Tongue (tissue), 2 donors: ENCODE measurements around the gene GUCA2B. TPM values are rescaled to one million over a fixed set of nuclear protein-coding genes. Genes with fewer than 3 reads are reported as not detected.

Source experiments
- DNase-seq: peaks from one replicate; pipeline ENCODE4 v3.0.0-alpha.2; 2015
- total RNA-seq: library from RNA; depleted of rRNA; stranded (reverse); fragments of >200 nt; gene quantifications from one replicate; pipeline ENCODE4 v1.2.3, GENCODE V29; 2014

GUCA2B gene
- total RNA-seq: not detected

DNA sequence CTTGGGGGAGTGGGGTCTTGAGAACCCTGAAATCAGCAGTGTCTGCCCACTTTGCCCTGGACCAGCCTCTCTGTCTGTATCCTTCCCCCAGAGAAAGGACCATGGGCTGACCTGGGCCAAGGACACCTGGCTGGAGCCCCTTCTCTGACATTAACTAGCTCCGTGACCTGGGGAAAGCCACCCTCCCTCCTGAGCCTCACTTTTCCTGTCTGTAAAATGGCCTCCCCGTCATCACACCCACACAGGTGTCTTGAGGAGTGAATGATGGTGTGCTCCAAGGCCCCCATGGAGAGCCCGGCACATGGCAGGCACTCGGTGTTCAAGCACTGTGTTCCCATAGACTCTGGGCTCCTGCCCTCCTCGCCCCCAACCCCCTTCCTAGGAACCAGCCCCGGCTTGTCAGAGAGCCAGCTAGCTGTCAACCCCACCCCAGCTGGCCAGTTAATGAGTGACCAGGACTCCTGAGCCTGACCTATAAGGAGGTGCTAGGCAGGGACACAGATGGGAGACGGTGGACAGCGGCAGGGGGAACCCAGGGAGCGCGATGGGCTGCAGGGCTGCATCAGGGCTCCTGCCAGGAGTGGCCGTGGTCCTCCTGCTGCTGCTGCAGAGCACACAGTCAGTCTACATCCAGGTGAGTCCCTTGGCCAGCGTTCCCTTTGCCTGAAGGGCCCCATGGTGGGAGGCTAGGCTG is at the start of gene GUCA2B:
Gene GUCA2B (plus strand): TSS at position 504 of the 694 bp plus-strand sequence. CDS start 41 bp downstream, at position 545.
- no peak for DNase-seq

DNA sequence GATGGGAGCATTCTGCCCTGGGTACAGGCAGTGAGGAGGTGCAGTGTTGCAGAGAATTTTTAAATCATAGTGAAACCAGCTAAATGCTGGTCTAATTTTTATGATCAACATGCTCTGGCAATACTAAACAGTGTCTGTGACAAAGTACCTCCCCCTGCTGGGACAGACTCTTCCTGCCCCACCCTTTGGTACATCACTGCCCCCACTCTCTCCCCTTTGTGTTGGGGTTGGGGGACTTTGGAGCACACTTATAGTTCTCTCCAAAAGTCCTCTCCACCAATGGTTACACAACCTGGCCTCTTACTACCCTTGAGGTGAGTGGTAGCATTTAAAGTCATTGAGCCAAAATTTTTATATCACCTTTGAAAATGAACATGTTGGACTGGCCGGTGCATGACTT is 48.2 kb upstream of the GUCA2B start:
- DNase-seq: no peak

DNA sequence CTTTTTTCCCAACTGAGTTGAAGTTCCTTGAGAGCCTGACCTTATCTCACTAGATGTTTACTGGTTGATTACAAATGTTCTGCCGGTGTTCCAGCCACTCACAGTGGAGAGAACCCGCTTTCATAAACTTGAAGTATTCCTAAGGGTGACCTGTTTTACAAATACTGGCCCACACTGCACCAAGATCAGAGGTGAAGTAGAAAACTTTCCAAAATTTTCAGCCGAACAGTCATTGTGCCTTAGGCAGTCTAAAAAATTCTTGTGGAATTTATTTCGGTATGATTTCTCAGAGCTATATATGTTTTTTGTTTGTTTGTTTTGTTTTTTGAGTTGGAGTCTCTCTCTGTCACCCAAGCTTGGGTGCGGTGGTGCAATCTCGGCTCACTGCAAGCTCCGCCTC is 44.9 kb upstream of the GUCA2B start:
- DNase-seq: no peak

- DNase-seq: no peak
These were observed 43.6 kb upstream of the GUCA2B start for GRCh38 chr1:42109600-42109999.

GRCh38 chr1:42114229-42114628 is 39.0 kb upstream of the GUCA2B start:
- DNase-seq: no peak

DNA sequence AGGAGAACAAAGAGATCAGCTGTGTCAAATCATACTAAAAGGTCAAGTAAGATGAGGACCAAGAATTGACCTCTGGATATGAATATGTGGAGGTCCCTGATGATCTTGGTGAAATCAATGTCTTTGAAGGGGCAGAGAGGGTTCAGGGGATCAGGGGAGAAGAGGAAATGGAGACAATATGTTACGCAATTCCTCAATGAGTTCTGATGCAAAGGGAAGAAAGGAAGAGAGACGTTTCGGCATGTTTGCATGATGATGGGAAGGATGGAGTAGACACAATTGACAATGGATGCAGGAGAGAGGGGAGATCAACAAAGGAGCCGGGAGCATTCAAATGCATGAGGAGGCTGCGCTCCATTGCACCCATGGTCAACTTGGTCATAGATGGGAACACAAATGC is 36.0 kb upstream of the GUCA2B start:
- DNase-seq: no peak

DNA sequence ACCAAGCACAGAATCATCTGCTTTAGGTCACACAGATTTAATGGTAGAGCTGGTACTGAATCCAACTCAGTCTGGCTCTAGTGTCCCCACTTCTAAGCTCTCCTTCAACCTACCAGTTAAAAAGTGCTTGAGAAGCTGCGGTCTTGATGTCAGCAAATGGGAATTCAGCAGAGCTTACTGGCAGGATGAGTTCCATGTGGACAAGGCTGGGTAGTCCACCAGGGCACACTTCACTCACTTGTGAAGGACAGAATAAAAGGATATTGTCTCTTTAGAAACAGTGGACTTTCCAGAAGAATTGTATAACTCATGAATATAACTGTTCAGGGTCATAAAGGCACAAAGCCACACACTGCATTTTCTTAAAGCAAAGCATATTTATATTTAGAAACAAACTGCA is 35.1 kb upstream of the GUCA2B start:
- no peak for DNase-seq

DNA sequence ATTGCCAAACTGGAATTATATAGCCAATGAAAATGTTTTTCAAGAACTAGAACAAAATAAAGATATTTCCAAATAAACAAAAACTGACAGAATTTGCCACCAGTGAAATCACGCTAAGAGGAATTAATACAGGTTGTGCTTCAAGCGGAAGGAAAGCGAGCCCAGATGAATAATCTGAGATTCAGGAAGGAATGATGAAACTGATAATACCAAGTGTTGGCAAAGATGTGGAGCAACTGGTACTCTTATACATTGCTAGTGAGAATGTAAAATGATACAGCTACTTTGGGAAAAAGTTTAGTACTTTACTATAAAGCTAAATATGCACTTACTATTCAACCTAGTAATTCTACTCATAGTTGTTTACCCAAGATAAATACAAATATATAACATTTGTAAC is 30.8 kb upstream of the GUCA2B start:
- DNase-seq: no peak

DNA sequence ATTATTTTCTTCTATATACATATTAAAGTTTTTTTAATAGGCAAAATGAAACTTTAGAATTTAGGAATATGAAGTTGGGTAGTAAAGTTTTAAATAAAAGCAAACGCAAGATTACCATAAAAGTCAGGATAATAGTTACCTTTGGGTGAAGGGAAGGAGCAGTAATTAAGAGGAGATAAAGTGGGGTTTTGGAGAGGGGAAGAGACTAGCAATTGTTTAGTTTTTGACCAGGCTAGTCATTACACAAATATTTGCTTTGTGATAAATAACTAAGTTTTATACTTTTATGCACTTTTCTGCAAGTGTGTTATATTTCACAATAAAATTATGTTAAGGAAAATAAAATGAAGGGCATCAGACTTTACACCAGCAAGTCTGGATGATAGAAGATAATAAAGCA is 27.7 kb upstream of the GUCA2B start:
- DNase-seq: no peak

- DNase-seq: no peak
These were observed 25.4 kb upstream of the GUCA2B start for GRCh38 chr1:42127767-42128166.

DNA sequence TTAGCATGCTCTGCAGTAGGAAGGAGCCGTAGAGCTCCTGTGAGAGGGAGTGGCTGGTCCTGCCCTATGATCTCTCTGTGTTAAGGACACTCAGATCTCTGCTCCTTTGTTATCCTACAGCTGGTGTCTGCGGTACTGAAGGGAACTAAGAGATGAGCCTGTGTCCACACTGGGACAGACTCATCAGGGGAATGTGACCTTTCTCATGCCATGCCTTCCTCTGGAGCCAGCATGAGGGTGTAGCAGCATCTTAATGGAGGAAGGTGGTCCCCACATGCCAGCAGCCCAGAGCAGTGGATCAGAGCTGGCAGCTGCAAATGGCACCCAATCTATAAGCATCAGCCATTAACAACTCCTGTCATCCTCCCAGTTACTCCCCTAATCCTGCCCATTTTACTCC is 24.7 kb upstream of the GUCA2B start:
- no peak for DNase-seq

GRCh38 chr1:42128964-42129363 is 24.2 kb upstream of the GUCA2B start:
- DNase-seq: no peak

DNA sequence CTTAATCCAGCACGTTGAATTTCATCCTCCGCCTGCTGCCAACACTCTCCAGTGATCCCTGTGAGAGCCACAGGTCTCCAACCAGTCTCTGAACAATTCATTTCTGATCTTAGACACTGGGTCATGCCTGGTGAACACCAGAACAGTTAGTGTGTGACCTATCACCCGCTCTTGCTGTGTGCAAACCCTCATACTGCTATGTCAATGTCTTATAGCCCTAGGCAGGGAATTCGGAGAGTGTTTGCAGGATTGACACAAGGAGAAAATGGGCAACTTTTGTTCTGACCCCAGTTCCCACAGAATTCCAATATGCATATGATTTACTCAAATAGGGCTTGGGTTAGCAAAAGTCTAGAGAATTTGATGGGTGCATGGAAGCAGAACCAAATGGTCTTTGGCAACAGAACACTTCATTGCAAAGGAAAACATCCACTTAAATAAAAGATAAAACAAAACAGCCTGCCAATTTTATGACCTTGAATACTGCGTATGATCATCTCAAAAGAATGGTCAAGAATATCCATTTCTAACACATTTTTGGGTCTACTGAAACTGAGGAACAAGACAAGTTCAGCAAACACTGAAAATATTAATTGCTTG is 23.0 kb upstream of the GUCA2B start:
- DNase-seq: no peak

GRCh38 chr1:42133390-42133789 is 19.8 kb upstream of the GUCA2B start:
- DNase-seq: no peak

DNA sequence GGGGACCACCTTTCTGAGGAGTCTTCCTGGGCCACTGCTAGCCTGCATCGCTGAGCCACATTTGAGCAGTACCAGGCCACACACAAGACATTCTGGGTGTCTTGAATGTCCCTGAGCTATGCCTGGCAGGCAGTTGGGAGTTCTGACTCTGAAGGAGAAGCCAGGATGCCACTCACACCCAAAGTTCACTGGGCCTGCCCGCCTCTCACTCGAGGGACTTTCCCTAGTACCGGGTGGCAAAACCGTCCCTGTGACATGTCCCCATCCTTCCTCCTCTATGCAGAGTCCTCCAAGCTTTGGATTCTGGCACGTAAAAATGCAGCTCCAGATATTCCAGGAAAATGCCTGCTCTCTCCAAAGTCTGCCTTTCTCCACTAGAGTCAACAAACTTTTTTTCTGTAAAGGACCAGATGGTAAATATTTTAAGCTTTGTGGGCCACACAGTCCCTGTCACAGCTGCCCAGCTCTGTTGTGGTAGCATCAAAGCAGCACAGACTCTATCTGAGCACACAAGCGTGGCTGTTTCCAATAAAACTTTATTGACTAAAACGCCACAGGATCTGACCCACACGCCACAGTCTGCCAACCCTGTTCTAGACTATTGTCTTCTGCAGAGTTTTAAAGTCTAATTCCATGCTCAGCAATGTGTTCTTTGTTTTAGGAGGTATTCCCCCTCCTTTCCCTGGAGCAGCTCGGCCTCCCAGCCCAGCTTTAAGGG is 19.2 kb upstream of the GUCA2B start:
- DNase-seq: no peak

DNA sequence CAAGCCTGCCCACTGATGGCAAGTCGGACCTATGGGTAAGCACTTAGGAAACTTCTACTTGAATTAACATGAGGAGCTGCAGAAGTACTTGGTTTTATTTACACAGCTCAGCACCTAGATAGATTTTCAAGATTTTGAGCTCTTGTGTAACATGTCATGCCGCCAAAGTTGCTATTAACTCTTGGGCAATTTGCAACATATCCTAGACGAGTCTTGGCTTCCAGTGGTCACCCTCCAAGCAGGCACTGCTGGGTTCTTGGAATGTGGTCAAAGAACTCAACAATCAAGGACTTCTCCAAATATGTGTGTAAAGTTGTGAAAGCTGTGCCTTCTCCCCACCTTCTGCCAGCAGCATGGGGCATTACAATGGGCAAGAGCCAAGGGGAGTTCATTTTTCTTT is 17.8 kb upstream of the GUCA2B start:
- DNase-seq: no peak

- DNase-seq: no peak
These were observed 16.7 kb upstream of the GUCA2B start for GRCh38 chr1:42136466-42136865.

DNA sequence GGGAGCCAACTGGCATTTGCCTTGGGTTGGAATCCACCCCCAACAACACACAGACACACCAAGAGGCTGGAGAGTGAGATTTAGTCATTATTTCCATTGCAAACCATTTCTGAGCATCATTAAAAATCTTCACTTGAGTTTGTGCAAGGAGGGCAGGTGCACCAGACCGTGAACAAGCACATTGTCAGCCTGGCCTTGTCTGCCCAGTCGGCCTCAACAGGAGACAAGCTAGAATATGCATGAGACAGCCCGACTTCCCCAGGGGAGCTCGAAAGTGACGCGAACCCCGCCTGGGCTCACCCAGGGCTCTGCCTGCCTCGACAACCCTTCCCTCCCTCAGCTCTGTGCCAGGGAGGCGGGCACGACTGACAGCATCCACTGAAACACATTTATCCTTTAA is 15.4 kb upstream of the GUCA2B start:
- no peak for DNase-seq

DNA sequence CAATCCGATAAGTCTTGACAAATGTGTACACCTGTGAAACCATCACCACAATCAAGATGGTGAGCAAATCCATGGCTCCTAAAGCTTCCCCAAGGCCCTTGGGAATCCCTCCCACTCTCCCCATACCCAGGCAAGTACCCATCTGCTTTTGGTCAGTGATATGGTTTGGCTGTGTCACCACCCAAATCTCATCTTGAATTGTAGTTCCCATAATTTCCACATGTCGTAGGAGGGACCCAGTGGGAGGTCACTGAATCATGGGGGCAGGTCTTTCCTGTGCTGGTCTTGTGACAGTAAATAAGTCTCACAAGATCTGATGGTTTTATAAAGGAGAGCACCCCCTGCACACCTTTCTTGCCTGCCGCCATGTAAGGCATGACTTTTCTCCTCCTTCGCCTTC is 14.6 kb upstream of the GUCA2B start:
- no peak for DNase-seq

DNA sequence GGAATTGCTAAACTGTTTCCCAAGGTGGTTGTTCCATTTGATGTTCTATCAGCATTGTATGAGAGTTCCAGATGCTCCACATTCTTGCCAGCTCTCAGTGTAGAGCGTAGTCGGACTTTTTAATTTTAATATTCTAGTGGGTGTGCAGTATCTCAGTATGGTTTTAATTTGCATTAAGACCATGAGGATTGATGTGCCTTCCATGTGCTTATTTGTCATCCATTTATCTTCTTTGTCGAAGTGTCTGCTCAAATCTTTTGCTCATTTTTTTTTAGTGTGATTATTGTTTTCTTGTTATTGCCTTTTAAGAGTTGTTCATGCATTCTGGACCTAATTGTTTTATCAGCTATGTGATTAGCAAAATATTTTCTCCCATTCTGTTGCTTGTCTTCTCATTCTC is 13.8 kb upstream of the GUCA2B start:
- DNase-seq: no peak

- no peak for DNase-seq
These were observed 13.0 kb upstream of the GUCA2B start for GRCh38 chr1:42140191-42140590.

DNA sequence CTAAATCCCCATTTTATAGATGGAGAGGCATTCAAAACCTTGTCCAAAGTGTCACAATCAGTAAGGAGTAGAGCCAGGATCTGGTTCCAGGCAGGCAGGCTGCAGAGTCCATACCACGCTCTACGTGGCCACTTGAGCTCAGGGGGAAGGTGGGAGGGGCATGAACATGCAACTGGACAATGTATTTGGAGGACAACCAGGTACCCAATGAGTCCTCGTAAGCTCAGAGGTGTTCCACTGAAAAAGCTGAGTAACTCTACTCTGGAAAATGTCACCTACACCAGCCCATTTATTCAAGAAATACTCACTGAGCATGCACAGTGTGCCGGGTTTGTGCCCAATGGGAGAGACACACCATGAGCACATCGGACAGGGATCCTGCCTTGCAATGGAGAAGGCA is 11.2 kb upstream of the GUCA2B start:
- DNase-seq: no peak

DNA sequence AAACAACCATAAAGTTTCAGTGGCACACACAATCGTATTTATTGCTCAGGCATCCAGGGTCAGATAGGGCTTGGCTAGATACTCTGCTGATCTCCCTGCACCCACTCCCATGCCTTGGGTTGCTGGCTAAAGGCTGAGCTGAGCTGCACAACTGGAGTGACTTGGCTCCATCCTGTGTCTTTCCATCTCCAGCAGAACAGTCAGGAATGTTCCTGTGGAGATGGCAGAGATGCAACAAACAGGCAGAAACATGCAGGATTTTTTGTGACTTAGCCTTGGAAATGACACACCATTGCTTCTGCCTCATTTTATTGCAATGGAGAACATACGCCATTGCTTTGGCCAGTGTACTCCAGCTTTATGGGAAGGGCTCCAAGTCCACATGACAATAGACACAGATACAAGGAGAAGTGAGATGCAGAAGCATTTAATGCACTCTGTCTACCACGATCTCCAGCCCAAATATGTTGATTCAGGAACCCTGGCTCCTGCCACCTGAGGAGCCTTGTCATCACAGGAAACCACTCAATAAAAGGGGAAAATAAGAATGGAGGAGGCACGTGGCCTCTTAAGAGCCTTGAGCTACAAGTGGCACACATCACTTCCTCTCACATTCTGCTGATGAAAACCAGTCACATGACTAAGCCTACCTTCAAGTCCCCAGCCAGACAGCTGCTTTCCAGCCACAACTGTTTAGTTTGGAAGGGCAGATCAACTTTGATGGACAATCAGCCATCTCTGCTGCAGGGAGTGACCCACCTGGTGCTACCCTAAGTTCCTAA is 10.1 kb upstream of the GUCA2B start:
- no peak for DNase-seq
